H1 (cell line): ENCODE measurements around the gene HS3ST5.

Experiments used
- ATF3 ChIP-seq: IDR thresholded peaks from 2 replicates; pipeline ENCODE4 v1.6.1; 2011; ENCODE audit warnings: low read depth, mild to moderate bottlenecking, low read length; ENCODE audit not compliant: insufficient read depth
- CHD2 ChIP-seq: IDR thresholded peaks from 2 replicates; pipeline ENCODE4 v1.6.1; 2012; ENCODE audit warnings: low read length, improper control_type of control experiment
- CTCF ChIP-seq, 3 experiments: IDR thresholded peaks; 1 replicate in 2 of 3; 2 replicates in 1 of 3; pipeline versions ENCODE4 v1.5.1 to v1.6.1; 2011; ENCODE audit warnings: low read length in 3 of 3, mild to moderate bottlenecking in 3 of 3, inconsistent platforms in 2 of 3, low read depth in 1 of 3, moderate library complexity in 1 of 3; ENCODE audit not compliant: insufficient read depth in 1 of 3; ENCODE audit errors: control extremely low read depth in 1 of 3
- EGR1 ChIP-seq: IDR thresholded peaks from 2 replicates; pipeline ENCODE4 v1.6.1; 2011; ENCODE audit warnings: low read depth, low read length, borderline replicate concordance
- HDAC2 ChIP-seq, 2 experiments: fragments of 300-600 bp in 1 of 2; sonication (generic) in 1 of 2; IDR thresholded peaks; 2 replicates each; pipeline ENCODE4 v1.6.1; 2011 to 2012; ENCODE audit warnings: low read depth in 2 of 2, low read length in 2 of 2, mild to moderate bottlenecking in 2 of 2, moderate library complexity in 2 of 2, borderline replicate concordance in 1 of 2, inconsistent platforms in 1 of 2
- PHF8 ChIP-seq: fragments of 200-600 bp; sonication (generic); conservative IDR thresholded peaks from 2 replicates; pipeline ENCODE4 v1.7.1; 2012; ENCODE audit warnings: low read depth, mild to moderate bottlenecking, inconsistent platforms, low read length, moderate library complexity
- POLR2A ChIP-seq, 2 experiments: IDR thresholded peaks; 1 replicate in 1 of 2; 2 replicates in 1 of 2; pipeline ENCODE4 v1.6.1; 2011; ENCODE audit warnings: low read depth in 2 of 2, low read length in 2 of 2, mild to moderate bottlenecking in 2 of 2; ENCODE audit errors: control extremely low read depth in 1 of 2
- TAF1 ChIP-seq: IDR thresholded peaks from 2 replicates; pipeline ENCODE4 v1.6.1; 2011; ENCODE audit warnings: mild to moderate bottlenecking, low read depth, low read length
- YY1 ChIP-seq: IDR thresholded peaks from 2 replicates; pipeline ENCODE4 v1.6.1; 2011; ENCODE audit warnings: low read depth, mild to moderate bottlenecking, low read length

GRCh38 chr6:114176726-114177125 lies 166.1 kb downstream of the HS3ST5 start:
- TF ChIP-seq POLR2A (IDR thresholded peaks at IDR 0.05; ENCODE audit: control extremely low read depth in 1 of 2, low read depth in 2 of 2, low read length in 2 of 2) (no peak), PHF8 (no peak), EGR1 (no peak), CTCF (IDR thresholded peaks at IDR 0.05; ENCODE audit: control extremely low read depth in 1 of 3, insufficient read depth in 1 of 3, low read depth in 1 of 3, low read length in 3 of 3) (no peak), HDAC2 (IDR thresholded peaks at IDR 0.05; ENCODE audit: borderline replicate concordance in 1 of 2, low read depth in 2 of 2, low read length in 2 of 2) (no peak), TAF1 (no peak), YY1 (no peak), ATF3 (no peak), CHD2 (no peak)
